Measurements from ENCODE around the gene APBB1IP.

APBB1IP gene

DNA sequence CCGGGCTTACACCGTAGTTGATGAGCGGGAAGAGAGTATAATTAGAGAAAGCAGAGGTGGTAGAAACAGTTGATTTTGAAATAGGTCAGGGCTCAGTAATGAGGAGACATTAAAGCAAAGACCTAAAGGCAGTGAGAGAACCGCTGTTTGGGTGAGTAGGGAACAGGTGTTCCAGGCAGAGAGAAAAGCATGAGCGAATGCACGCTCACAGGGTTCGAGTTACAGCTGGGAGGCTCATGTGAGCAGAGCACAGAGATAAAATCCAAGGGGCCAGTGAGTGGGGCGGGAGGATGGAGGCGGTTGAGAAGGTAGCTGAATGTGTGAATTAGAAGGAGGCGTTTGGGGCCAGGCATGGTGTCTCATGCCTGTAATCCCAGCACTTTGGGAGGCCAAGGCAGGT is 39.9 kb downstream of the APBB1IP start:
- no peak overlapping the region for H3K4me3 ChIP-seq (ENCODE audit: low read depth, low read length)
- TF ChIP-seq, protein P1, sequence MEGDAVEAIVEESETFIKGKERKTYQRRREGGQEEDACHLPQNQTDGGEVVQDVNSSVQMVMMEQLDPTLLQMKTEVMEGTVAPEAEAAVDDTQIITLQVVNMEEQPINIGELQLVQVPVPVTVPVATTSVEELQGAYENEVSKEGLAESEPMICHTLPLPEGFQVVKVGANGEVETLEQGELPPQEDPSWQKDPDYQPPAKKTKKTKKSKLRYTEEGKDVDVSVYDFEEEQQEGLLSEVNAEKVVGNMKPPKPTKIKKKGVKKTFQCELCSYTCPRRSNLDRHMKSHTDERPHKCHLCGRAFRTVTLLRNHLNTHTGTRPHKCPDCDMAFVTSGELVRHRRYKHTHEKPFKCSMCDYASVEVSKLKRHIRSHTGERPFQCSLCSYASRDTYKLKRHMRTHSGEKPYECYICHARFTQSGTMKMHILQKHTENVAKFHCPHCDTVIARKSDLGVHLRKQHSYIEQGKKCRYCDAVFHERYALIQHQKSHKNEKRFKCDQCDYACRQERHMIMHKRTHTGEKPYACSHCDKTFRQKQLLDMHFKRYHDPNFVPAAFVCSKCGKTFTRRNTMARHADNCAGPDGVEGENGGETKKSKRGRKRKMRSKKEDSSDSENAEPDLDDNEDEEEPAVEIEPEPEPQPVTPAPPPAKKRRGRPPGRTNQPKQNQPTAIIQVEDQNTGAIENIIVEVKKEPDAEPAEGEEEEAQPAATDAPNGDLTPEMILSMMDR (IDR thresholded peaks at IDR 0.05; ENCODE audit: borderline replicate concordance, insufficient read depth, low read depth, low read length), result no peak

DNA sequence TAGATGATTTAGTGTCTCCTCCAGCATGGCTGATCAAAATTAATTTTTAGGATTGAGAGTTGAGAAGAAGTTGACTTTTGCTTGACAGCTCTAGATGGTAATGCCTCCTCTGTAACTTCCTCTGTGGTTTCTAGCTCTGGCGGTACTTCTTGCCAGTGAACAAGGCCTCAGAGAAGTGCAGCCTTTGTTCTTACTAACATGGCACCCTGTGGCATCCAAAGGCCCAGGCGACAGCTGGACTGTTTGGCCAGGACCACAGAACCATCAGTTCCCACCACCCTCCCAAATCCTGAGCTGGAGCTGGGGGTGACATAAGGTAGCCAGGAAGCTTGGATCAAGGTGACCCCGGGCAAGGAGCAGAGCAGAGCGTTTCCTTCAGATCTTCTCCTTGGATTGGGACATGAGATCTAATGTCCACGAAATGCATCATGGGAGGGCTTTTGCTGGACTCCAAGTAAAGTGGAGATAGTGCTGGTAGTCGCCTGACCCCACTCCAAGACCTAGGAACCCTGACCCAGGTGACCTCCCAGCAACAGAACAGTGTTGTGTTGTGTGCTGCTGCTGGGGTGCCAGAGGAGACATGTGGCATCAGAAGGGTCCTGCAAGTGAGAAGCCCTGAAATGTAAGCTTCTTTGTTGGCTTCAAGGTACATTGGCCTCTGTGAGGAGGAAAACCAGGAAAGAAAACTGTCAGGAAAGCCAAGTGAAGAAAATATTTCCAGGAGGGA is 41.8 kb downstream of the APBB1IP start:
- TF ChIP-seq, protein P1 (IDR thresholded peaks at IDR 0.05; ENCODE audit: borderline replicate concordance, insufficient read depth, low read depth, low read length), result no peak
- no peak overlapping the region for H3K4me3 ChIP-seq (ENCODE audit: low read depth, low read length)

DNA sequence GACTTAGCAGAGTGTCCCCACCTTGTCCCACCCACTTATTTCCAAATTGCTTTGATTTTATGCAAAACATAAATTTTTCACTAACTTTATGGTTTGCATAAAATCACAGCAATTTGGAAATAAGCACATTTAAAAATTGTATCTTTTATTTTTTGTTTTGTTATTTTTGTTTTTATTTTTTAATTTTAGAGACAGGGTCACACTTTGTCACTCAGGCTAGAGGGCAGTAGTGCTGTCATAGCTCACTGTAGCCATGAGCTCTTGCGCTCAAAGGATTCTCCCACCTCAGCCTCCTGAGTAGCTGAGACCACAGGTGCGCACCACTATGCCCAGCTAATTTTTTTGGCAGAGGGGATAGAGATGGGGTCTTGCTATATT is 43.2 kb downstream of the APBB1IP start:
- no peak overlapping the region for H3K4me3 ChIP-seq (ENCODE audit: low read depth, low read length)
- TF ChIP-seq, protein P1 (IDR thresholded peaks at IDR 0.05; ENCODE audit: borderline replicate concordance, insufficient read depth, low read depth, low read length), result 0 out of 2 replicates have a peak, but pooled peaks have one; percentile 17

DNA sequence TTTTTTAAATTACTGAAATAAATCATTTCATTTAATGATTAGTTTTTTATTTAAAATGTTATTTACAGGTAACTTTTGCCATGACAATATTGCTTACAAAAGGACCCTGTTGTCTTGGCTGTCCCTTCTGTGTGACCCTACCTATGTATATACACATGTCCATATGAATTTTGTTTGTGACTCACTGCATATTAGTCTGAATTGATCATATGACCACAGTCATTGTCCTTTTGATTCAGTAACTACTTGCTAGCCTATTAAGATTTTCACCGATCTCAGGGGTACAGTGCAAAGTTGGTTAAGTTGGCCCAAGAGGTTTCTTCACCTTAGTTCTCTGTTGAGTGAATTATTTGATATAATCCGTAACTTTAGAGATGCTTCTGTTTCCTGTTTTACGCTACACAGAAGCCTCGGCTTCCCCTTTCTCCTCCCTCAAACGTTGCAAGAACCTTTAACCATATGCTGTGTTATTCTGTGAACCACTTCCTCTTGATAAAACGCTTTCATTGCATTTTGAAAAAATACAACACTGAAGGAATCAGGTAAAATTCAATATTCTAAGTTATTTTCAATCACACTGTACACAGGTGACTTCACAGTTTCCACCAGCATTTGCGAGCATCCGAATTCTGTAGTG is 43.9 kb downstream of the APBB1IP start:
- H3K4me3 ChIP-seq (ENCODE audit: low read depth, low read length), result no peak overlapping the region
- TF ChIP-seq, protein P1 (IDR thresholded peaks at IDR 0.05; ENCODE audit: borderline replicate concordance, insufficient read depth, low read depth, low read length), result no peak

DNA sequence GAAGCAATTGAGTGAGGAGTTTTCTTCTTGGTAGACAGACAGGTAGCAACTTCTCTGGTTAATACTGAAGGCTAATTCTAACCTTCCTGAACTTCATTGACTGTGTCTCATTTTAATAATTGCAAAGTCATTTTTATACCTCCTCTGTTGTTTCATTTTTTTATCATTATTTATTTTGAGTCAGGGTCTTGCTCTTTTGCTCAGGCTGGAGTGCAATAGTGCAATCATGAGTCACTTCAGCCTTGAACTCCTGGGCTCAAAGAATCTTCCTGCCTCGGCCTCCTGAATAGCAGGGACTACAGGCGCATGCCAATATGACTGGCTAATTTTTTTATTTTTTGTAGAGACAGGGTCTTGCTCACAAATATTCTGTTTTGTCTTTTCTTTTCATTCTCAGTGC is 45.4 kb downstream of the APBB1IP start:
- TF ChIP-seq, protein P1 (IDR thresholded peaks at IDR 0.05; ENCODE audit: borderline replicate concordance, insufficient read depth, low read depth, low read length), result no peak
- H3K4me3 ChIP-seq (ENCODE audit: low read depth, low read length), result no peak overlapping the region

DNA sequence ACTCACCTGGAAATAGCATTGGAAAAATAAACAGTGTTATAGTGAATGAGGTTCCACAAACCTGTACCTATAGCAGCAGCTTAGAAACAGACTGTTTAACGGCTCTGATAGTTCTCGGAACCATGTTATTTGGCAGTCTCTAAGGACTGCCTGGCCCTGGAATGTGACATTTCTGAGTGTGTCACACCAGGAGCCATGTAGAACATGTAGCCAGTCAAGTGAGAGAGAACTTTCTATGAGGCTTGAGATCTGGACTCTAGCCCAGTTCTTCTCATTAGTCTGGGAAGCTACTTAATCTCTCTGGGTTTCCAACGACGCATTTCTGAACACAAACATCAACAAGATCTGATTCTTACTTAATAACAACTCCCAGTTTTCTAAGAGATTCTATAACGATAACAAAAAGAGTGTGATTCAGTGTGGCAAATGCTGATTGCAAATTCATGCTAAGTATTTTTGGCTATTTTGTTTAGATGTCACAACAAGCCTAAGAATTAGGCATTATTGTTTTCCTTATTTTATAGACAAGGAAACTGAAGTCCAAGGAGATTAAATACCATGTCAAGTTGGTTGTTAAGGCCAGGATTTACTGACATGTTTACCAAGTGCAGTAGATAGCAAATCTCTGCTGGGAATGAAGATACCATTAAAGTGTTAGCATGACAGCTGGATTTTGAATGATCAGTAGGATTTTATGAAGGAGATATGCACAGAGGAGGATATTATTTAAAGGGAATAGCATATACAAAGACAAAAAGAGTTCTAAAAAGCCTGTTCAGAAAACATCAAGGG is 47.2 kb downstream of the APBB1IP start:
- H3K4me3 ChIP-seq (ENCODE audit: low read depth, low read length), result no peak overlapping the region
- TF ChIP-seq, protein P1 (IDR thresholded peaks at IDR 0.05; ENCODE audit: borderline replicate concordance, insufficient read depth, low read depth, low read length), result no peak
